Common myeloid progenitor, CD34-positive (primary cell): ENCODE measurements around the gene SPOPL.
A peak's percentile ranks its signal among the peaks of the same experiment; 100 is the strongest.

Experiments used
- CTCF ChIA-PET: fragments of 350-600 bp; sonication (Branson Sonifier 250); formaldehyde crosslinking; loops from one replicate; lab custom pipeline; 2021; ENCODE audit warnings: antibody characterized with exemption; lab: Charles Lee
- POLR2A ChIA-PET: fragments of 350-600 bp; sonication (Branson Sonifier 250); formaldehyde crosslinking; loops from one replicate; lab custom pipeline; 2021; ENCODE audit warnings: antibody characterized with exemption; lab: Charles Lee
- DNase-seq, 3 donors: peaks; one replicate each; pipeline versions ENCODE4 v3.0.0 to v3.0.0-alpha.2; 2013
- H3K27ac ChIP-seq, 2 experiments: 1 replicate in 1 of 2; 2 replicates in 1 of 2; pipeline ENCODE4 v1.7.0; 2013; ENCODE audit warnings: inconsistent platforms in 2 of 2, low read length in 2 of 2, mild to moderate bottlenecking in 2 of 2, low read depth in 1 of 2, moderate library complexity in 1 of 2; ENCODE audit not compliant: severe bottlenecking in 2 of 2, insufficient read depth in 1 of 2, poor library complexity in 1 of 2
- H3K27me3 ChIP-seq, 5 experiments: replicated peaks in 2 of 5; 1 replicate in 3 of 5; 2 replicates in 2 of 5; pipeline versions ENCODE4 v1.6.1 to v1.7.0; 2013; ENCODE audit warnings: low read length in 4 of 5, mild to moderate bottlenecking in 2 of 5, moderate library complexity in 2 of 5, inconsistent platforms in 1 of 5; ENCODE audit not compliant: insufficient read depth in 5 of 5, control insufficient read depth in 4 of 5
- H3K36me3 ChIP-seq, 4 experiments: 1 replicate in 2 of 4; 2 replicates in 2 of 4; pipeline versions ENCODE4 v1.6.1 to v1.7.0; 2013; ENCODE audit warnings: low read length in 3 of 4, control low read depth in 1 of 4, mild to moderate bottlenecking in 1 of 4; ENCODE audit not compliant: control insufficient read depth in 4 of 4, insufficient read depth in 4 of 4
- H3K4me1 ChIP-seq, 4 experiments: 1 replicate in 3 of 4; 2 replicates in 1 of 4; pipeline versions ENCODE4 v1.6.1 to v1.7.1; 2013; ENCODE audit warnings: low read length in 3 of 4, mild to moderate bottlenecking in 3 of 4, control low read depth in 1 of 4, inconsistent platforms in 1 of 4, moderate library complexity in 1 of 4; ENCODE audit not compliant: control insufficient read depth in 4 of 4, insufficient read depth in 4 of 4; ENCODE audit errors: control extremely low read depth in 1 of 4
- H3K4me3 ChIP-seq, 7 experiments: 1 replicate in 4 of 7; 2 replicates in 3 of 7; pipeline versions ENCODE4 v1.5.1 to v1.7.0; 2013; ENCODE audit warnings: mild to moderate bottlenecking in 7 of 7, low read length in 6 of 7, moderate library complexity in 6 of 7, inconsistent platforms in 2 of 7, low read depth in 2 of 7, control low read depth in 1 of 7; ENCODE audit not compliant: insufficient read depth in 4 of 7, control insufficient read depth in 1 of 7; ENCODE audit errors: extremely low read depth in 1 of 7
- H3K9me3 ChIP-seq, 5 experiments: 1 replicate in 4 of 5; 2 replicates in 1 of 5; pipeline versions ENCODE4 v1.6.1 to v1.7.1; 2013; ENCODE audit warnings: low read length in 4 of 5, mild to moderate bottlenecking in 2 of 5, inconsistent platforms in 1 of 5, low read depth in 1 of 5, moderate library complexity in 1 of 5; ENCODE audit not compliant: control insufficient read depth in 4 of 5, insufficient read depth in 2 of 5; ENCODE audit errors: control extremely low read depth in 1 of 5
- WGBS: methylation state at CpG from one replicate; pipeline ENCODE4 v1.1.5; 2013; ENCODE audit not compliant: insufficient coverage; 5-methylcytosine and 5-hydroxymethylcytosine counted together

Gene SPOPL

DNA sequence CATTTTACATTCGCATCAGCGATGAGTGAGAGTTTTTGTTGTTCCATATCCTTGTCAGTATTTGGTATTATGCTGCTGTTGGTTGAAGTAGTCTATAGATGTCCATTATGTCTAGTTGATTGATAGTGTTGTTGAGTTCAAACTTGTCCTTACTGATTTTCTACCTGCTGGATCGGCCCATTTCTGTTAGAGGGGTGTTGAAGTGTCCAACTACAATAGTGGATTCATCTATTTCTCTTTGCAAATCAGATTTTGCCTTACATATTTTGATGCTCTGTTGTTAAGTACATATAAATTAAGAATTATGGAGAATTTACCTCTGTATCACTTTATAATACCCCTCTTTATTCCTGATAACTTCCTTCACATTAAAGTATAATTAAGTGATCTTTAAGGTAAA, 8.7 kb downstream of the SPOPL start:
- Histone ChIP-seq H3K4me1 (peaks cover 0 to 13% (median 6%) of the 10 kb centered on the region in 4 experiments), H3K4me3 (no peak overlapping the region), H3K27ac (no peak overlapping the region), H3K36me3 (peaks cover 3 to 11% (median 5%) of the 10 kb centered on the region in 4 experiments), H3K27me3 (no peaks in the 10 kb centered on the region), H3K9me3 (peaks cover 0 to 5% (median 2%) of the 10 kb centered on the region in 5 experiments)
- CTCF ChIA-PET: no interaction called here
- no peak for DNase-seq
- POLR2A ChIA-PET: no interaction called here
- 100% methylated on average over 2 of the region's 3 CpGs for WGBS

GRCh38 chr2:138512672-138513071, 11.1 kb downstream of the SPOPL start:
- POLR2A ChIA-PET: no interaction called here
- CTCF ChIA-PET: interaction anchor here (1.0 kb wide), 1 partner anchor 10 kb away, joined by 3 read pairs; no protein-coding TSS in a partner anchor
- no peak for DNase-seq
- H3K4me1 ChIP-seq: peaks cover 0 to 19% (median 12%) of the 10 kb centered on the region in 4 experiments
- peaks cover 3 to 11% (median 5%) of the 10 kb centered on the region in 4 experiments for H3K36me3 ChIP-seq
- no peak overlapping the region for H3K27ac ChIP-seq
- peaks cover 0 to 5% (median 2%) of the 10 kb centered on the region in 5 experiments for H3K9me3 ChIP-seq
- WGBS: no CpG with 5 or more reads among the region's 1 CpG
- no peak overlapping the region for H3K4me3 ChIP-seq
- no peaks in the 10 kb centered on the region for H3K27me3 ChIP-seq

DNA sequence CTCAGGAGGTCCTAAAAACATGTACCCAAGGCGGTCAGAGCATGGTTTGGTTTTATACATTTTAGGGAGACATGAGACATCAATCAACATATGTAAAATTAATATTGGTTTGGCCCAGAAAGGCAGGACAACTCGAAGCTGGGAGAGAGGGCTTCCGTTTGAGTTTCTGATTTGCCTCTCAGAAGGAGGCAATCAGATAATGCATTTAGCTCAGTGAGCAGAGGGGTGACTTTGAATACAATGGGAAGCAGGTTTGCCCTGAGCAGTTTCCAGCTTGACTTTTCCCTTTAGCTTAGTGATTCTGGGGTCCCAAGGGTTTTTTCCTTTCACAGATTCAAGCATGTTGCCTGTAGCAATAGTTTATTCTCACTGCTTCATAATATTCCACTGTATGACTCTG, 12.6 kb downstream of the SPOPL start:
- Histone ChIP-seq H3K4me3 (no peak overlapping the region), H3K27me3 (no peaks in the 10 kb centered on the region), H3K9me3 (peaks cover 0 to 5% (median 2%) of the 10 kb centered on the region in 5 experiments), H3K27ac (no peak overlapping the region), H3K4me1 (peaks cover 0 to 19% (median 12%) of the 10 kb centered on the region in 4 experiments), H3K36me3 (peaks cover 3 to 11% (median 5%) of the 10 kb centered on the region in 4 experiments)
- CTCF ChIA-PET: no interaction called here
- no peak for DNase-seq
- POLR2A ChIA-PET: no interaction called here
- 100% methylated on average over 2 of the region's 3 CpGs for WGBS

DNA sequence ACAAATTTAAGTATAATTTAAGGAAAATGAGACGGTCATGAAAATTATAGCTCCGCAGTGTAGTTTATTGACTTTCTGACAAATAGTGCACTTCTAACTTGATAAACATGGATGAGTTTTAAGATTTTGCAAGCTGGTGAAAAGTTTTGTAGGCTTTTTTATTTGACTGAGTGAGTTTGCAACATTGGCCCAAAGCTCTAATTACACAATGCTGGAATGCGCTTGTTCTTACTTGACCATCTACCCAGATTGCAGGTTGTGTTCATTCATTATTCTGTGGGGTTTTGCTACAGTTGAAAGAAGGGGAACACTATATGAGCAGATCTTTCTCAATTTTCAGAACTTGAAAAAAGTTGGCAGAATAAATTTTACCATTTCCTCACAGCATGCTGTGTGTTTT, 13.5 kb downstream of the SPOPL start:
- H3K9me3 ChIP-seq: peaks cover 0 to 5% (median 2%) of the 10 kb centered on the region in 5 experiments
- CTCF ChIA-PET: interaction anchor here (1.0 to 1.2 kb wide), 2 partner anchors 10 to 14 kb away, joined by 3 read pairs; no protein-coding TSS in a partner anchor
- no peak overlapping the region for H3K4me3 ChIP-seq
- DNase-seq: no peak
- WGBS: 100% methylated on average over 3 of the region's 3 CpGs
- peaks cover 0 to 19% (median 12%) of the 10 kb centered on the region in 4 experiments for H3K4me1 ChIP-seq
- H3K36me3 ChIP-seq: peaks cover 0 to 7% (median 2%) of the 10 kb centered on the region in 4 experiments
- no peaks in the 10 kb centered on the region for H3K27me3 ChIP-seq
- no peak overlapping the region for H3K27ac ChIP-seq
- POLR2A ChIA-PET: no interaction called here

DNA sequence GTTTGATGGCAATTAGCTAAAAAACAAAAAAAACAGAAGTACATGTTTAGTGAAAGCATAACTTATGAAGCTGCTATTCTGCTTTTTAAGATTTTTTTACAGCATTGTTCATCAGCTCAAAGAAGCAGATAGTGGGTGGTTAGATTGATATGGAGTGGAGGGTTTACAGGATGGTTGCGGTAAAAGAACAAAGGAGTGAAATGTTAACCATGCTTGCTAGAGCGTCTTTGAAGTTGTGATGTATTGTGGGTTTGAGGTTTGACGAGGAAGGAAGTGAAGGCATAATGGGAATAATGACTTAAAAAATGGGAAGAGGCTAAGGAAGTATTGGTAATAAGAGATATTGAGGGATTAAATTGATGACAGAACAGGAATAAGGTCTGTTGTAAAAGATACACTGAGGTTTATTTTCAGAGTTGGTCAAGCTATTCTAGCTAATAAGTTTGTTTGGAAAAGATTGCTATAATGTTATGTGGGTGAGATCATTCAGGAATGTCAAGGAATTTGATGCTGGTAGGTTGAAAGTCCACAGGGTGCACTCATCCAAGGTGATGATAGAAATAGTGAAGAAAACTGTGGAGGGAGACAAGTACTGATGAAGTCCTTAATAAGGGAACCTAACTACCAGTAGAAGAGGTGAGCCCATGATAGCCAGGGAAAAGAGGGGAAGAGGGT, 14.6 kb downstream of the SPOPL start:
- Histone ChIP-seq H3K27ac (no peak overlapping the region), H3K36me3 (peaks cover 0 to 5% (median under 1%) of the 10 kb centered on the region in 4 experiments), H3K4me3 (no peak overlapping the region), H3K27me3 (no peaks in the 10 kb centered on the region), H3K4me1 (peaks cover 0 to 19% (median 12%) of the 10 kb centered on the region in 4 experiments), H3K9me3 (peaks cover 0 to 4% (median 2%) of the 10 kb centered on the region in 5 experiments)
- 0% methylated on average over 3 of the region's 3 CpGs for WGBS
- peak in 2 of 3 donors; percentile 57 to 68 for DNase-seq
- POLR2A ChIA-PET: no interaction called here
- CTCF ChIA-PET: interaction anchor here (0.5 to 1.2 kb wide), 3 partner anchors 9 to 15 kb away, joined by 3 read pairs; no protein-coding TSS in a partner anchor

- ChIA-PET CTCF (no interaction called here), POLR2A (no interaction called here)
- H3K9me3 ChIP-seq: peaks cover 0 to 3% (median 2%) of the 10 kb centered on the region in 5 experiments
- H3K27ac ChIP-seq: no peak overlapping the region
- H3K27me3 ChIP-seq: no peaks in the 10 kb centered on the region
- no CpG with 5 or more reads among the region's 1 CpG for WGBS
- peaks cover 0 to 9% (median 0%) of the 10 kb centered on the region in 4 experiments for H3K36me3 ChIP-seq
- DNase-seq: no peak
- peaks cover 0 to 28% (median 11%) of the 10 kb centered on the region in 4 experiments for H3K4me1 ChIP-seq
- H3K4me3 ChIP-seq: no peak overlapping the region
Observed at GRCh38 chr2:138518860-138519259, 17.3 kb downstream of the SPOPL start.

DNA sequence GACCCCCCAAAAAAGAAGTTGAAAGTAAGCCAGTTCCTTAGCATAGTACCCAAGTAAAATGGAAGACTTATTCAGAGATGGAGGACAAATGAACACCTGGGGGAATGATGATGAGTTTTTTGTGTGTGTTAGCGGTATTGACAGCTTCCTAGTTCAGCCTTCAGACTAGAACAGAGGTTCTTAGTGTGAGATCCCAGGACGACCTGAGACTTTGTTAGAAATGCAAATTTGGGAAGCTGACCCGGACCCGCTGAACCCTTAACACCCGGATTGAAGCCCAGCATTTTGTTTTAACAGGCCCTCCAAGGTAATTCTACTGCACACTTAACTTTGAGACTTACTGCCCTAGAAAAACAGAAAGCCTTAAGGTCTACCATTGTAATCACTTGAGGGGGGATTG, 20.3 kb downstream of the SPOPL start:
- H3K27me3 ChIP-seq: no peaks in the 10 kb centered on the region
- peaks cover 0 to 12% (median 9%) of the 10 kb centered on the region in 5 experiments for H3K9me3 ChIP-seq
- ChIA-PET CTCF (interaction anchor here (1.0 to 1.6 kb wide), 2 partner anchors 33 to 45 kb away, joined by 3 read pairs; no protein-coding TSS in a partner anchor), POLR2A (no interaction called here)
- peaks cover 0 to 9% (median 0%) of the 10 kb centered on the region in 4 experiments for H3K4me1 ChIP-seq
- H3K36me3 ChIP-seq: peaks cover 0 to 17% (median 2%) of the 10 kb centered on the region in 4 experiments
- no peak overlapping the region for H3K4me3 ChIP-seq
- WGBS: 98% methylated on average over 5 of the region's 5 CpGs
- DNase-seq: no peak
- H3K27ac ChIP-seq: no peak overlapping the region
